ENCODE measurements around the gene LRBA. TPM values are rescaled to one million over a fixed set of nuclear protein-coding genes. Genes with fewer than 3 reads are reported as not detected.
A peak's percentile ranks its signal among the peaks of the same experiment; 100 is the strongest.

LRBA gene
- total RNA-seq, 1 experiment from 2014 or later, result 39.4 TPM

GRCh38 chr4:150250293-150250997 lies 764.6 kb downstream of the LRBA start:
- no peak for DNase-seq (ENCODE audit: low read depth)

- no peak for DNase-seq (ENCODE audit: low read depth)
Observed at GRCh38 chr4:150248181-150248580, 766.9 kb downstream of the LRBA start.

DNA sequence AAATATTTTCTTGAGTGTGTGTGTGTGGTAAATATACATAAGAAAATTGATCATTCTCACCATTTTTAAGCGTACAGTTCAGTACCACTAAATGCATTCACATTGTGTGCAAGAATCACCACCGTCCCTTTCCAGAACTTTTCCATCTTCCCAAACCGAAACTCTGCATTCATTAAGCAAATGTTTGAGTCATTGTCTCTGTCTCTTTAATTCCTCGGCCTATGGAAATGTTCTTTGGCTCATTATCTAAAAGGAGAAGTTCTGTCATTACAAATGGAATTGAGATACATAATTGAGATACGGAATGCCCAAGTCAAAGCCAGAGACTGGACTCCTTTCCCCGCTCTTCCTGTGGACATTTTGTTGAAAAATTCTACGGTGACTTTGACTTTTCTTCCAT lies 767.9 kb downstream of the LRBA start:
- no peak for DNase-seq (ENCODE audit: low read depth)

GRCh38 chr4:150244600-150244999 lies 770.5 kb downstream of the LRBA start:
- DNase-seq (ENCODE audit: low read depth), result peak; percentile 81

DNA sequence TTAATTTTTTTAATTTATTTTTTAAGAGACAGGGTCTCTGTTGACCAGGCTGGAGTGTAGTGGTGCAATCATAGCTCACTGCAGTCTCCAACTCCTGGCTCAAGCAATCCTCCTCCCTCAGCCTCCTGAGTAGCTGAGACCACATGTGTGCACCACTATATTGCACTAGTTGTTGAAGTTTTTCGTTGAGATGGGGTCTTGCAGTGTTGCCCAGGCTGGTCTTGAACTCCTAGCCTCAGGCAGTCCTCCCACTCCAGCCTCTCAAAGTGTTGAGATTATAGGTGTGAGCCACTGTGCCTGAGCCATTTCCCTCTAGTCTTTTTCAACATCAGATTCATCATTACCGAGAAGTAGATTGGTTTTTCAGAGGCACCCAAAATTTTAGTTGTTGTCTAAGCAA lies 771.2 kb downstream of the LRBA start:
- DNase-seq (ENCODE audit: low read depth), result no peak

DNA sequence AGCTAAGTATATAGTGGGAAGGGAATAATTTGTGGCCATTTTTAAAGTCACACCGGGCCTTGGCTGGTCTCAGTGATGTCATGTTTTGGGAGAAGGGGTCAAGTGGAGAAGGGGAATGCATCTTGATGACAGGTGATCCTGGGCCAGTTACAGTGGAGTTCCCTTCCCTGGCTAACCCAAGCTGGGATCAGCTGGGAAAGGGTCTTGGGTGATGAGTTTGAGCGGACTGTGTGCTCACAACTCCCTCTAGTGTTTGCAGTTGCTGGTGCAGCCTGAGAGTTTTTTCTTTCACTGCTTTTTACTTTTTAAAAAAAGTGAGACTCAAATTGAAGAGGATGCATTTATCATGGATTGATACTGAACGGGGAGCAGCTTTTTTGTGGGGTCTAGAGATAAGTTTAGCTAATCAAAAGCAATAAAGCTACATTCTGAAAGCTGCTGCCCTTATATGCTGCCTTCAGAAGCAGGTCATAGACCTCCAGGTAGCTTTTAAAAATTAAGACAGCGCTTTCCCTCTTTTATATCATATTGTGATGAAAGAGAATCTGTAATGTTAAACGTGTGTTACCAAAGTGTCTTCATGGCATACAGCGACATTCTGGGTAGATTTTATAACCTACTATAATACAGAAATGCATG lies 772.1 kb downstream of the LRBA start:
- peak; percentile 53 for DNase-seq (ENCODE audit: low read depth)

DNA sequence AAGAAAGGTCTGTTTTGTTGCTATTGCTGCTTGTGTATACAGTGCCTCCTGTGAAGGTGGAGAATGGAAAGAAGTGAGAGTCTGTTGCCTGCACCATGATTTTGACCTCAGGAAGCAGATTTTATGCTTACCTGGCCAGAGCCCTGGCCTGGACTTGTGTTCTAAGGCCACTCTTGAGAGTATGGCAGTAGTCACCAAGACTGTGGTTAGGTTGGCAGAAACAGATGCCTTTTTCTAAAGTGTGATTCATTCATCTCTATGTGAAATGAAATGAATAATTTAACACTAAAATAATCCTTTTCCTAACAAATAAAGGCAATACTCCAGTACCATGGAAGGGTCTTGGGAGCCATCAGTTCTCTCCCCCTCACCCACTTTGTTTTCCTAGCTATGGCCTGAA lies 775.1 kb downstream of the LRBA start:
- no peak for DNase-seq (ENCODE audit: low read depth)

DNA sequence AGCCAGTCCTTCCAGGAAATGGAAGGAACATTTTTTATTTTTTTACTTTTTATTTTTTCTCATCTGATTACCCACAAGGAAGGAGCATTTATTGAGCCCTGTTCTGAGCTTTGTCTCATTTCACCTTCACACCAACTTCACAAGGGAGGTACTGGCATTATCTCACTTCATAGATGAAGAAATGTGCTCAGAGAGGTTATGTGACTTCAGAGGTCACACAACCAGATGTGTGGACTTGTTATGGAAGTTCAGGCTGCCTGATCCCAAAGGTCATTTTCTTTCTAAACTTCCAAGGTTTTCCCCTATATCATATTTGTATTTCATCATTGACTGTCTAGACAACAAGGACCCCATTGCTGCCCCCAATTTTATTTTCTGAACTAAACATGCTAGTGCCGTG lies 776.5 kb downstream of the LRBA start:
- DNase-seq (ENCODE audit: low read depth), result no peak

DNA sequence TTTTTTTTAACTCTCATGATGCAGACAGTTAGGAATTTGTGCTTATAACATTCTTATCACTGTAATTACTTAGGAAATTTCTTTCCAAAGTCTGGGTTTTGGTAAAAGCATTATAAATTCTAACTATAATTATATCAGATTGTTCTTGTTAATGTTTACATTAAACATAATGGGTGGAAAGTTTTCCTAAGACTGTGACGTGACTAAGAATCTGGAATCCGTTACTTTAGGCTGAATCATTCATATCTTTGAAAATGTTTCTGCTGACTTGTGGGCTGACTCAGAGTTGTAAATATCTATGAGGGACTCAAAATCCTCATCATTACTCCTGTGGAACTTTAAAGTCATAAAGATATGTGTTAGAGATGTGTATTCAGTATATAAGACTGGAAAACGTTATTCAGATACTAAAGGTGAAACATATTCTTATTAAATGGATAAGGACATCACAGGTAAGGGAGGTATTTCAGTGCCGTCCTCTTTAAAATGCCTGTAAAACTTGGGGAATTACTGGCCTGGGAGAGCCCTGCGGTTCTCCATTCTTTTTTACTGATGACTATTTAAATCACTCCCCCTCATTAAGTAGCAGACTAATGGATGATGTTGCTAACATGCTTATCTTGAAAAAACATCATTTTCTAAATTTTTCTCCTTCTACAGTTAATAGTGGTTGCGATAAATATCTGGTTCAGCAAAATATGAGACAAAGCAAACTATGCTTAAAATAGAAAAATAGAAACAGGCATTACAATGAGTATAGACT lies 777.8 kb downstream of the LRBA start:
- peak; percentile 87 for DNase-seq (ENCODE audit: low read depth)

DNA sequence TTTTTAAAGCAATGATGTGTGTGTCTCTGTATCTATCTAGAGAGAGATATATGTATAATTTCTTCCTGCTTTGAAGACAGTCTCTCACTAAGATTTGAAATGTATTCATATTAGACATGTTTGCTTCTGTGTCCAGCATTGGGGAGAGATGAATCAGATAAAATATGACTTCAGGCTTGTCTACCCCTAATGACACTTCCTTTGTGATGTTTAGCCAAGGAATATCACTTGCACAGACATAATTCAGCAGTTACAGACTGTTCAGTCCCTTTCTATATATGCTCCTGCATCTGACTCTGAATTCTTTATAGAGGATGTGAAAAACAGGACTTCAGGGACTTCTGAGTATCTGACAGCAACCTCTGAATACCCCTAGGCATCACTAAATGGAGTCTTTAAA lies 778.5 kb downstream of the LRBA start:
- peak; percentile 51 for DNase-seq (ENCODE audit: low read depth)

GRCh38 chr4:150235808-150236271 lies 779.2 kb downstream of the LRBA start:
- DNase-seq (ENCODE audit: low read depth), result no peak

GRCh38 chr4:150235317-150235716 lies 779.8 kb downstream of the LRBA start:
- no peak for DNase-seq (ENCODE audit: low read depth)

DNA sequence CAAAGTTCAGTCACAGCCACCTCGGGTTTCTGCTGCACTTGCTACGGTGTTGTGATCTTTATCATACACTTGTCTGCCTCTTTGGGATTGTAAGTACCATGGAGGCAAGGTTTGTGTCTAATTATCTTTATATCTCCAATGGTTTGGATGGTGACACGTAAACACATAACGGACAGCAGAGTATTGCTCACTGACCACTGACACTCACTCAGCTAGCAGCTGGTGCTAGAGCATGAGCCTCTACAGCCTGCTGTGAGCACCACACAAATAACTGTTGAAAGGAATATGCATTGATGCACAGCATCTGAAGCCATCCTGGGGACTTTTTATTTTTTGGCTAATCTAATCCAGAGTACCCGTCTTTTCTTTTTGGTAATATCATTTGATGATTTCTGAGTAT lies 780.8 kb downstream of the LRBA start:
- peak; percentile 82 for DNase-seq (ENCODE audit: low read depth)

DNA sequence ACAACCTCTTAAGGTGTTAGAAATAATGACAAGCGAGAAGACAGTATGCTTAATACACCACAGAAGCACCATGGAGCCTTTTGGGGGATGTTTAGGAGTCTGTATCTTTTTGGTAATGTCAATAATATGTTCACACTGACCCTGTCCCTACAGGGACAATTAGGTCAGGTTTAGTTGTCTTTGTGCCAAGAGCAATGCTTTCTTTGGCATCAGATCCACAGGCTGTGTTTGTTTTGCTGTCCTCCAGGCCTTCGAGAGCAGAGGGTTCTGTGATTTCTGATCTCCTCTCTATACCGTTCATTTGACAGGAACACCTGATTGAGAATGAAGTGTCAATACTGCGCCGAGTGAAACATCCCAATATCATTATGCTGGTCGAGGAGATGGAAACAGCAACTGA lies 783.1 kb downstream of the LRBA start:
- DNase-seq (ENCODE audit: low read depth), result peak; percentile 52

DNA sequence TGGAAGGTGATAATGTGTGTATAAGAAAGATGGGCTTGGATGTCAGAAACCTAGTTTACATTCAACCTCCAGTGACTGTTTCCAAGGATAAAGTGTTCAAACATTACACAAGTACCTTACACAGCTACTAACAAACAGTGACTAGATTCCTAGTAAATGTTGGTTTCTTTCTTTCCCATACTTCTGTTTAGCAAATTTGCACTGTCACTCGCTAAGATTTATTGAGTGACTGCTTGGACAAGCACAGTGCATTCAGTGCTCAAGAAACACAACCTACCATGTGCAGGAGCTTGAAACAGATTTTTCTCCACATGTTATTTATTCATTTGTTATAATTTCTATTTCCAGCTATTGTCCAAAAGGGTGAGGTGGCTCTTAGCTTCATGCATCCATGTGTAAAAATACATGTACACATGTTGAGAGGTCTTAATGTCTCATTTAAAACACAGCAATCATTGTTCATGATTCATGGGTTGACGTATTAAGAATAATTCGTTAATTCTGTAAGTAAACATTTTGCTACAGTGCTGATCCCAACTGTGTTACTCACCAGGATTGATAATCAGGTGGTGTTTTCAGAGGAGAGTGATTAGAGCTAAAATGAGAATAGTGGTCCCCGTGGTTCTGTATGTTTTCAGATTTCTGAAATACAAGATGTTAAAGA lies 783.8 kb downstream of the LRBA start:
- no peak for DNase-seq (ENCODE audit: low read depth)

- no peak for DNase-seq (ENCODE audit: low read depth)
Observed at GRCh38 chr4:150230561-150230960, 784.5 kb downstream of the LRBA start.

DNA sequence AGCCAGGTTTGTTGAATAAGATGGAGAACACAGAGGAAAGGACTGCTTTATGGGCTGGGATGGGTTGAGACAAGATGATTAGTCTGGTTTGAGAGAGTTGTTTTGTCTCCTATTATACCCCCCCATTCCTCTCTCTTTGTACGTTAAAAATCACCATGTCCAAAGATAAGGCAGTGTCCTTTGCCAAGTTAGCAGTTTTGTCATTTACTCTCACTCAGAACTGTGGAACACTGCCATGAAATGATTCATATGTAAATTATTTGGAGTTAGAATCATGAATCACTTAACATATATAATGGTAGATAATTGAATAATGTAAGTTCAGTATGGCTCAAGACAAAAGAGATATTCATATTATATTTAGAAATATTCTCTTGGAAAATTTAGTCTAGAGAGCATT lies 785.6 kb downstream of the LRBA start:
- DNase-seq (ENCODE audit: low read depth), result no peak

DNA sequence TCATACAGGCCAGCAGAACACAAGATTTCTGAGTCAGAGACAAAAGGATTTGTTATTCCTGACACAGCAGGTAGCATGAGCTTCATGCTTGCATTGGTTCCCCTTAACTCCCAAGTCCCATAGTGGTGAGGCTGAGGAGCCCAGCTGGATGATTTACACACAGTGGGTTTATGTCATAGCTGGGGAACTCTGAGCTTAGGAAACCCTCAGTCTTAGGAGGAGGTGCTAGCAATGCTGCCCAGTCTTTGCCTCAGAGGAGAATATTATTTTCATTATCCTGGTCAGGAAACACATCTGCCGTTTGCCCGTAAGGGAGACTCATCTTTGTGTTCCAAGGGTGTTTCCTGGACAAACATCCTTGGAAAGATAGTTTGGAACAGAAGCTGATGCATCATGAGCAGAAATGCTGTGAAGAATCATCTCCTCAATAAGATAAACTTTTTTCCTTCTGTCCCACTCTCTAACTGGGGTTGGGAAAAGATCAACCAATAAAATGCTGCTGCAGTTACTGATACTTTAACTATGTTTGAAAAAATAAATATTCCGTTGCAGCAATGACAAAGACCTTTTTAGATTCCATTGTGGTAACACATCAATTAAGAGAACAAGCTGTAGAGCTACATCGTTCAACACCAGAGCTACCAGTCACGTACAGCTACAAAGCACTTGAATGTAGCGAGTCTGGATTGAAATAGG lies 790.0 kb downstream of the LRBA start:
- peak; percentile 87 for DNase-seq (ENCODE audit: low read depth)

DNA sequence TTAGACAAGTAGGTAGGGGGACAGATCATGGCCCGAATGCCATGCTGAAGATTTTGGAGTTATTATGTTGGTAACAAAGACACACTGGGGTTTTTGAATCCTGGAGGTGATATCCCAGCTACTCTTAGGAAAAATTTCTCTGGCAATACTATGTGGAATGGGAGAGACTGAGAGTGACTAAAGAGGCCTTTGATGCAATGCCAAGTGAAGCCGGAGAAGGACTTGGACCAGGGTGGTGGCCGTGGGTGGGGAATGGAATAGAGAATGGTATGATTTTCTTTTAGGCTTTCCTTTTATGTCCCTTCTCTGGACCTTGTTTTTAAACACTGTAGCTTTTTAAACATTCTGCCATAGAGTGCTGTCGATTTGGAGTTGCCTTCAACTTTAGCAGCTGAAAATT lies 795.2 kb downstream of the LRBA start:
- DNase-seq (ENCODE audit: low read depth), result no peak

DNA sequence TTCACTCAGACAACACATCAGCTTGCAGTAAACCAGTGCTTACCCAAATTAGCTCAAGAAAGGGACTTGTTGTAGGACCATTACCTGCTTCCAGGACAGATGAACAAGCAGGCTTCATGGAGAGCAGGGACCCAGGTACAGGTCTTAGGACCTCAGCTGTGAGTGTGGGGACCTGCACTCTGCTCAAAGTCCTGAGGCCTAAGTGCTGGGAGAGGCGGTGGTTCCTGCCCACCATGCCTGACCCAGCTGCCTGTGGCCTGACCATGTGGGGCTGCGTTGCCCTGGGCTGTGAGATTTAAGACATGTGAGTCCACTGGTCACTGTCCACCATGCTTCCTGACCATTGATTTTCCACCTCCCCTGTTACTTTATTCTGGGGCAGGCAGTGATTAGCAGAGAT lies 796.6 kb downstream of the LRBA start:
- no peak for DNase-seq (ENCODE audit: low read depth)

- no peak for DNase-seq (ENCODE audit: low read depth)
Observed at GRCh38 chr4:150217808-150218207, 797.3 kb downstream of the LRBA start.
